Neural cell (in vitro differentiated cells): ENCODE data around the gene SSR3. TPM values are rescaled to one million over a fixed set of nuclear protein-coding genes. Genes with fewer than 3 reads are reported as not detected.

ENCODE experiments used
- H2AFZ ChIP-seq: fragments of 200-600, 300-800 bp; sonication (generic), shearing (Covaris generic); 2 replicates; pipeline ENCODE4 v1.6.0; 2014; ENCODE audit warnings: low read depth, mild to moderate bottlenecking, antibody characterized with exemption, low read length, moderate library complexity
- H3F3A ChIP-seq: fragments of 200-600 bp; shearing (Covaris generic); 2 replicates; pipeline ENCODE4 v1.6.1; 2016; ENCODE audit warnings: mild to moderate bottlenecking, moderate library complexity, mixed read lengths, antibody characterized with exemption, low read length; ENCODE audit not compliant: insufficient read depth, poor library complexity, severe bottlenecking
- H3K27ac ChIP-seq: fragments of 200-600, 300-800 bp; sonication (generic), shearing (Covaris generic); 2 replicates; pipeline ENCODE4 v1.5.1; 2014; ENCODE audit warnings: mild to moderate bottlenecking, low read length, moderate library complexity
- H3K27me3 ChIP-seq: fragments of 300-800, 200-600 bp; sonication (generic), shearing (Covaris generic); 2 replicates; pipeline ENCODE4 v1.6.0; 2014; ENCODE audit warnings: mild to moderate bottlenecking, low read depth, low read length, moderate library complexity; ENCODE audit not compliant: insufficient read depth
- H3K36me3 ChIP-seq: fragments of 300-800, 200-600 bp; sonication (generic), shearing (Covaris generic); 2 replicates; pipeline ENCODE4 v1.5.1; 2014; ENCODE audit warnings: mild to moderate bottlenecking, antibody characterized with exemption, low read length, moderate library complexity; ENCODE audit not compliant: insufficient read depth
- H3K4me2 ChIP-seq: fragments of 300-800, 200-600 bp; sonication (generic), shearing (Covaris generic); 2 replicates; pipeline ENCODE4 v1.6.0; 2014; ENCODE audit warnings: mild to moderate bottlenecking, low read length
- H3K4me3 ChIP-seq: fragments of 300-800, 200-600 bp; sonication (generic), shearing (Covaris generic); 2 replicates; pipeline ENCODE4 v1.5.1; 2014; ENCODE audit warnings: mild to moderate bottlenecking, low read length, moderate library complexity
- H3K79me2 ChIP-seq: fragments of 200-600 bp; shearing (Covaris generic); replicated peaks from 2 replicates; pipeline ENCODE4 v1.6.0; 2014; ENCODE audit warnings: mild to moderate bottlenecking, low read length, moderate library complexity; ENCODE audit not compliant: insufficient read depth
- H3K9ac ChIP-seq: fragments of 300-800, 200-600 bp; sonication (generic), shearing (Covaris generic); 2 replicates; pipeline ENCODE4 v1.6.1; 2016; ENCODE audit warnings: mild to moderate bottlenecking, low read length, mixed read lengths
- H3K9me2 ChIP-seq: fragments of 200-600 bp; shearing (Covaris generic); 2 replicates; pipeline ENCODE4 v1.6.1; 2016; ENCODE audit warnings: mild to moderate bottlenecking, low read length, mixed read lengths; ENCODE audit not compliant: insufficient read depth
- H3K9me3 ChIP-seq: fragments of 200-600, 300-800 bp; sonication (generic), shearing (Covaris generic); 2 replicates; pipeline ENCODE4 v1.6.1; 2016; ENCODE audit warnings: mild to moderate bottlenecking, mixed run types, low read length, moderate library complexity, mixed read lengths
- H4K20me1 ChIP-seq: fragments of 200-600 bp; shearing (Covaris generic); 2 replicates; pipeline ENCODE4 v1.6.1; 2016; ENCODE audit warnings: mild to moderate bottlenecking, mixed run types; ENCODE audit not compliant: insufficient read depth
- CTCF ChIP-seq: fragments of 450-650 bp; IDR thresholded peaks from 2 replicates; pipeline ENCODE4 v1.5.1; 2014; ENCODE audit warnings: antibody characterized with exemption, mild to moderate bottlenecking, moderate library complexity; ENCODE audit not compliant: poor library complexity, severe bottlenecking
- EP300 ChIP-seq: fragments of 450-650 bp; conservative IDR thresholded peaks from 2 replicates; pipeline ENCODE4 v1.6.1; 2014; ENCODE audit warnings: antibody characterized with exemption, mild to moderate bottlenecking, moderate library complexity; ENCODE audit not compliant: poor library complexity, severe bottlenecking
- EZH2 ChIP-seq: fragments of 200-600, 300-800 bp; shearing (Covaris generic), sonication (generic); IDR thresholded peaks from 2 replicates; pipeline ENCODE4 v1.6.1; 2014; ENCODE audit warnings: antibody characterized with exemption, low read length, borderline replicate concordance, mild to moderate bottlenecking; ENCODE audit not compliant: insufficient read depth, poor library complexity, severe bottlenecking
- MXI1 ChIP-seq: fragments of 450-650 bp; conservative IDR thresholded peaks from 2 replicates; pipeline ENCODE4 v1.6.1; 2014; ENCODE audit warnings: antibody characterized with exemption, mild to moderate bottlenecking; ENCODE audit not compliant: poor library complexity, severe bottlenecking
- POLR2AphosphoS5 ChIP-seq: IDR thresholded peaks from 2 replicates; pipeline ENCODE4 v1.6.1; 2012
- RAD21 ChIP-seq: fragments of 450-650 bp; conservative IDR thresholded peaks from 2 replicates; pipeline ENCODE4 v1.6.1; 2014; ENCODE audit warnings: antibody characterized with exemption, mild to moderate bottlenecking, moderate library complexity
- REST ChIP-seq: IDR thresholded peaks from 2 replicates; pipeline ENCODE4 v1.6.1; 2012; ENCODE audit warnings: borderline replicate concordance
- SMC3 ChIP-seq: fragments of 450-650 bp; conservative IDR thresholded peaks from 2 replicates; pipeline ENCODE4 v1.6.1; 2014; ENCODE audit warnings: antibody characterized with exemption, mild to moderate bottlenecking, moderate library complexity; ENCODE audit not compliant: poor library complexity
- TAF1 ChIP-seq: IDR thresholded peaks from 2 replicates; pipeline ENCODE4 v1.6.1; 2012; ENCODE audit warnings: low read depth
- polyA plus RNA-seq: library from polyadenylated mRNA; depleted of rRNA; stranded (reverse); fragments of >200 nt; gene quantifications from 2 replicates; pipeline ENCODE4 v1.2.3, GENCODE V29; 2014

The SSR3 gene
- polyA plus RNA-seq, 1 donor from 2014 or later, result 85.6 TPM

DNA sequence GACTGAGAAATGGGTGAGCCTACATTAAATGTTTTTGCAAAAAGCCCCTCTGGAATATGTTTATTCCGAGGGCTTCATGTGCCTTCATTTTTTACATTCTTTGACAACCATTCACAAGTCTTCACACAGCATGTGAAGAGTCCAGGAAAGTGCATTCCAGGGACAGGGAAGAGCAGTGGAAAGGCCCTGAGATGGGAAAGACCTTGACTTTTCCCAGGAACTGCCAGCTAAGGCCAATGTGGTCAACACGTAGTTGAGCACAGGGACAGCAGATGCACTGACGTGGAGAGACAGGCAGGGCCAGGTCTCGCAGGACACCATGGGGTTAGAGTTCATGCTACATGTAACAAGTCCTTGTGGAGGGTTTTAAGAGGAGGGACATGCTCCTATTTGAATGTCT lies 21.7 kb downstream of the SSR3 start:
- H3K9me3 ChIP-seq, result no peaks in the 10 kb centered on the region
- no peaks in the 10 kb centered on the region for H3K79me2 ChIP-seq
- no peak overlapping the region for H3K4me3 ChIP-seq
- no peaks in the 10 kb centered on the region for H3K27me3 ChIP-seq
- H3K27ac ChIP-seq, result no peak overlapping the region
- no peaks in the 10 kb centered on the region for H3K36me3 ChIP-seq
- TF ChIP-seq POLR2AphosphoS5 (no peak), CTCF (no peak), REST (no peak), EP300 (no peak), TAF1 (no peak), RAD21 (no peak)
- H3F3A ChIP-seq, result no peaks in the 10 kb centered on the region
- no peak overlapping the region for H3K9ac ChIP-seq
- no peak overlapping the region for H2AFZ ChIP-seq
- no peaks in the 10 kb centered on the region for H3K9me2 ChIP-seq
- no peak overlapping the region for H3K4me2 ChIP-seq
- no peaks in the 10 kb centered on the region for H4K20me1 ChIP-seq

GRCh38 chr3:156532730-156533129 lies 22.2 kb downstream of the SSR3 start:
- Histone ChIP-seq H3K27ac (no peak overlapping the region), H2AFZ (no peak overlapping the region)

More at GRCh38 chr3:156532730-156533129, 22.2 kb downstream of the SSR3 start:
- Histone ChIP-seq H3K9ac (no peak overlapping the region), H3K4me3 (no peak overlapping the region), H3K9me3 (no peaks in the 10 kb centered on the region), H3K27me3 (no peaks in the 10 kb centered on the region), H3K36me3 (no peaks in the 10 kb centered on the region), H3K79me2 (no peaks in the 10 kb centered on the region), H3K9me2 (no peaks in the 10 kb centered on the region), H3K4me2 (no peak overlapping the region), H3F3A (no peaks in the 10 kb centered on the region), H4K20me1 (no peaks in the 10 kb centered on the region)
- TF ChIP-seq MXI1 (no peak), CTCF (no peak), TAF1 (no peak), REST (no peak), POLR2AphosphoS5 (no peak), SMC3 (no peak), EP300 (no peak), EZH2 (no peak), RAD21 (no peak)
